ENCODE data around the gene FAF1.
"Not testable (repeated sequence)": the region's sequence is repeated elsewhere in the genome, so short reads cannot be mapped to it uniquely, and the experiment has no call there.

The FAF1 gene

GRCh38 chr1:50720457-50721053, 239.5 kb downstream of the FAF1 start:
- no peak for DNase-seq
- peaks cover 38% of the 10 kb centered on the region for H3K36me3 Mint-ChIP-seq (ENCODE audit: low read depth)
- no peaks in the 10 kb centered on the region for H3K27me3 Mint-ChIP-seq (ENCODE audit: low read depth, poor library complexity)
- H3K9me3 Mint-ChIP-seq: peaks cover 3% of the 10 kb centered on the region
- TF ChIP-seq, protein P1, sequence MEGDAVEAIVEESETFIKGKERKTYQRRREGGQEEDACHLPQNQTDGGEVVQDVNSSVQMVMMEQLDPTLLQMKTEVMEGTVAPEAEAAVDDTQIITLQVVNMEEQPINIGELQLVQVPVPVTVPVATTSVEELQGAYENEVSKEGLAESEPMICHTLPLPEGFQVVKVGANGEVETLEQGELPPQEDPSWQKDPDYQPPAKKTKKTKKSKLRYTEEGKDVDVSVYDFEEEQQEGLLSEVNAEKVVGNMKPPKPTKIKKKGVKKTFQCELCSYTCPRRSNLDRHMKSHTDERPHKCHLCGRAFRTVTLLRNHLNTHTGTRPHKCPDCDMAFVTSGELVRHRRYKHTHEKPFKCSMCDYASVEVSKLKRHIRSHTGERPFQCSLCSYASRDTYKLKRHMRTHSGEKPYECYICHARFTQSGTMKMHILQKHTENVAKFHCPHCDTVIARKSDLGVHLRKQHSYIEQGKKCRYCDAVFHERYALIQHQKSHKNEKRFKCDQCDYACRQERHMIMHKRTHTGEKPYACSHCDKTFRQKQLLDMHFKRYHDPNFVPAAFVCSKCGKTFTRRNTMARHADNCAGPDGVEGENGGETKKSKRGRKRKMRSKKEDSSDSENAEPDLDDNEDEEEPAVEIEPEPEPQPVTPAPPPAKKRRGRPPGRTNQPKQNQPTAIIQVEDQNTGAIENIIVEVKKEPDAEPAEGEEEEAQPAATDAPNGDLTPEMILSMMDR (IDR thresholded peaks at IDR 0.05): no peak
- H3K4me1 Mint-ChIP-seq: no peaks in the 10 kb centered on the region
- peak overlapping the region; percentile 58 for H3K27ac Mint-ChIP-seq
- H3K4me3 Mint-ChIP-seq: no peak overlapping the region

DNA sequence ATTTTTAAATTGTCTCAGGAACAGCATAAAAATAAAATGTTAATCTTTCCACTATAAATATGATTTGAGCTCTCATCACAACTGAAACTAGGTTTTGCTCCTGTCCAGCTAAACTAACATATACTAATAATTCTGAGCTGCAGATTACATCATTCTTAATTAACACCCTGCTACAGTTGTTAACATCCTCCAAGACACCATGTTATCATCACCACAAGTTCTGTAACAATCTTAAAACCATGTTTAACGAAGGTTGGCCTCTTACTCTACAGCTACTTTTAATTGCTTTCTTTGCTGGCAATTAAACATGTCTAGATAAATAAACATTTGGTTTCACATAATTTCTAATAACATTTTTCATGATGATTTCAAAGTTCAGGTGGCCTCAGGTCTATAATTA, 240.9 kb downstream of the FAF1 start:
- Mint-ChIP-seq H3K9me3 (peaks cover 3% of the 10 kb centered on the region), H3K4me3 (no peak overlapping the region), H3K36me3 (ENCODE audit: low read depth) (peaks cover 38% of the 10 kb centered on the region), H3K27ac (no peak overlapping the region), H3K27me3 (ENCODE audit: low read depth, poor library complexity) (no peaks in the 10 kb centered on the region), H3K4me1 (no peaks in the 10 kb centered on the region)
- no peak for DNase-seq
- TF ChIP-seq, protein P1 (IDR thresholded peaks at IDR 0.05): no peak

DNA sequence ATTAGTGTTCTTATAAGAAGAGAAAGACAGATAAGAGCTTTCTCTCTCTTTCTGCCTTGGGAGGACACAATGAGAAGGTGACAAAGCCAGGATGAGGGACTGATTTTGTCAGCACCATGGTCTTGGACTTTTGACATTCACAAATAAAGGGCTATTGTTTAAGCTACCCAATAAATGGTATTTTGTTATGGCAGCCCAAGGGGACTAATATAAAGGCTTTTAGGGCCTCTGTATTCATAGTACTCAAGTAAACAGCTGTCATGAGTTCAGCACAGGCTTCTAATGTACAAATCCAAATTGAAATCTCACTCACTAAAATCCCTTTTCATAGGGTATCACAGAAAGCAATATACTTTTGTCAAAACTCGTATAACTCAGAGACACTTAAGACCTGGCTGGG, 242.7 kb downstream of the FAF1 start:
- Mint-ChIP-seq H3K4me1 (no peaks in the 10 kb centered on the region), H3K36me3 (ENCODE audit: low read depth) (peaks cover 29% of the 10 kb centered on the region), H3K27me3 (ENCODE audit: low read depth, poor library complexity) (no peaks in the 10 kb centered on the region), H3K27ac (no peak overlapping the region), H3K4me3 (no peak overlapping the region), H3K9me3 (peaks cover 3% of the 10 kb centered on the region)
- DNase-seq: no peak
- TF ChIP-seq, protein P1 (IDR thresholded peaks at IDR 0.05): no peak

GRCh38 chr1:50716455-50716854, 243.6 kb downstream of the FAF1 start:
- peaks cover 22% of the 10 kb centered on the region for H3K36me3 Mint-ChIP-seq (ENCODE audit: low read depth)
- H3K4me1 Mint-ChIP-seq, H3K9me3 Mint-ChIP-seq: not testable (repeated sequence)

DNA sequence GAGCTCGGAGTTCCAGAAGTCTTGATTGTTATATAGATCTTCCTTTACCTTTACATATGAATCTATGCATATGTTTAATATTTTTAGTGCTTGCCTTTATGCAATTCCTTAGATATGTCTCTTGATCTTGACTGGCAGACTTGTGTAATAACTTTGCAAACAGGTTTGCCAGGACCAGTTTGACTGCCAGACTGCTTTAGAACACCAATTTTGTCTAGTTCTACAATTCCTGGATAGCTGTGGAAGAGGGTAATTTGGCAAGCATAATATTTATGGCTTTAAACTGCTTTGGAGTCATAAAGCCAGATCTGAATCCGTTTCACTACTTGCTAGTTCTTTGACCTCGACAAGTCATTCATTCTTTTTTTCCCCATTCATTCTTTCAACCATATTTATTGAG, 250.0 kb downstream of the FAF1 start:
- Mint-ChIP-seq H3K4me3 (no peak overlapping the region), H3K27me3 (ENCODE audit: low read depth, poor library complexity) (no peaks in the 10 kb centered on the region), H3K4me1 (peaks cover 8% of the 10 kb centered on the region), H3K27ac (no peak overlapping the region), H3K36me3 (ENCODE audit: low read depth) (no peaks in the 10 kb centered on the region), H3K9me3 (no peaks in the 10 kb centered on the region)
- TF ChIP-seq, protein P1 (IDR thresholded peaks at IDR 0.05): no peak
- DNase-seq: no peak

More at GRCh38 chr1:50716455-50716854, 243.6 kb downstream of the FAF1 start:
- not testable (repeated sequence) for H3K27me3 Mint-ChIP-seq (ENCODE audit: low read depth, poor library complexity); H3K4me3 Mint-ChIP-seq; DNase-seq; H3K27ac Mint-ChIP-seq

DNA sequence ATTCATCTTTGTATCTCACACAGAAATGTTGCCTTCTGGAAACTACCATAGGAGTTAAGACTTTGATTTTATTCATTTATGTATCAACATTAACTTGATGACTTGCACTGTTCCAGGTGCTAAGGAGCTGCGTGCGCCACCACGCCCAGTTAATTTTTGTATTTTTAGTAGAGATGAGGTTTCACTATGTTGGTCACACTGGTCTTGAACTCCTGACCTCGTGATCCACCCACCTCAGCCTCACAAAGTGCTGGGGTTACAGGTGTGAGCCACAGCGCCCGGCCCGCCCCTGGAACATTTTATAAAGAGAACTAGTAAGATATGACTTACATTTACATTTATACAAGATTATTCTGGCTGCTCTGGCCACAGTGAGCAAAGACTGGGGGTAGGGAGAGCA, 252.2 kb downstream of the FAF1 start:
- no peaks in the 10 kb centered on the region for H3K27me3 Mint-ChIP-seq (ENCODE audit: low read depth, poor library complexity)

More for the DNA sequence above, 252.2 kb downstream of the FAF1 start:
- H3K4me3 Mint-ChIP-seq: no peak overlapping the region
- no peaks in the 10 kb centered on the region for H3K36me3 Mint-ChIP-seq (ENCODE audit: low read depth)
- H3K27ac Mint-ChIP-seq: no peak overlapping the region
- H3K4me1 Mint-ChIP-seq: peaks cover 8% of the 10 kb centered on the region
- no peak for DNase-seq
- H3K9me3 Mint-ChIP-seq: no peaks in the 10 kb centered on the region
- TF ChIP-seq, protein P1 (IDR thresholded peaks at IDR 0.05): no peak
